HL-60 (cell line): ENCODE data around the gene RNU6-7.

Experiments
- POLR2AphosphoS5 ChIP-seq: IDR thresholded peaks from 2 replicates; pipeline ENCODE4 v1.6.1; 2012; ENCODE audit warnings: low read depth
- TF ChIP-seq, protein P1 (sequence below): IDR thresholded peaks from one replicate; pipeline ENCODE4 v1.5.1; 2011; ENCODE audit warnings: low read length, control low read depth, inconsistent platforms; ENCODE audit not compliant: insufficient read depth

DNA sequence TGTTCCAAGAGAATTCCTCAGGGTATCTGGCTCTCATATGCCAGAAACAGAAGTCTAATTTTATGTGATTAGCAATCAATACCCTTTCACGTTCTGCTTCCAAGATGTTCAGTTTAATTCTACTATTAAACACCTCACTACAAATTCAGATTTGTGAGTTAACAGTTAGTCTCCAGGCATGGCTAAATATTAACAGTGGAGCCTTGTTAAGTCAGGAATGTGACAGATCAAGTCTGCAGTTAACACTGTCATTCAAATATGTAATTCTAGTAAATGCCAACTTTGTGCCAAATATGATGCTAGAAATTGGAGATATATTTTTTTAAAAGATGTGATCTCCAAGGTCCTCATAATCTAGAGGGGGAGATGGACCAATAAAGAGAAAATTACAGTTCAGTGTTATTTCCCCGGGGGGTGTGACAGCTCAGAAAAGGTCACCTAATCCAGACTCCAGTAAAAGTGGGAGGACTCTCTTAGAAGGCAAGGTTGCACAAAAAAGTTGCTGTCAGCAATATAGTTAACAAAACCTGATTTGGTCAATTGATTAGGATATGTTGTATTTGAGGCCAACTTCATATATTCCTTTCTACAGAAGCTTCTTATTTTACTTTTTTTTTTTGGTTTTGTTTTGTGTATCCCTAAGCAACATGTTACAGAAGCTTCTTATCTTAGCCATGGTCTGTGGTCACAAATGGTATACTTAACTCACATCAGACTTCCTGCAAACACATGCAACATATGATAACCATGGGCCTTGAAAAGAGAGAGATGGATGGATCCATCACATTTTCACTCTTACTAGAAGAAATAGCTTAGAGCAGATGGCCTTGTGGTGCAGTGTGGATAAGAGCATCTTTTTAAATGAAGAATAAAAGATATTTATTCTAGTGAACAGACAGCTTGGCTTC lies 18.4 kb upstream of the RNU6-7 start:
- TF ChIP-seq, protein P1, sequence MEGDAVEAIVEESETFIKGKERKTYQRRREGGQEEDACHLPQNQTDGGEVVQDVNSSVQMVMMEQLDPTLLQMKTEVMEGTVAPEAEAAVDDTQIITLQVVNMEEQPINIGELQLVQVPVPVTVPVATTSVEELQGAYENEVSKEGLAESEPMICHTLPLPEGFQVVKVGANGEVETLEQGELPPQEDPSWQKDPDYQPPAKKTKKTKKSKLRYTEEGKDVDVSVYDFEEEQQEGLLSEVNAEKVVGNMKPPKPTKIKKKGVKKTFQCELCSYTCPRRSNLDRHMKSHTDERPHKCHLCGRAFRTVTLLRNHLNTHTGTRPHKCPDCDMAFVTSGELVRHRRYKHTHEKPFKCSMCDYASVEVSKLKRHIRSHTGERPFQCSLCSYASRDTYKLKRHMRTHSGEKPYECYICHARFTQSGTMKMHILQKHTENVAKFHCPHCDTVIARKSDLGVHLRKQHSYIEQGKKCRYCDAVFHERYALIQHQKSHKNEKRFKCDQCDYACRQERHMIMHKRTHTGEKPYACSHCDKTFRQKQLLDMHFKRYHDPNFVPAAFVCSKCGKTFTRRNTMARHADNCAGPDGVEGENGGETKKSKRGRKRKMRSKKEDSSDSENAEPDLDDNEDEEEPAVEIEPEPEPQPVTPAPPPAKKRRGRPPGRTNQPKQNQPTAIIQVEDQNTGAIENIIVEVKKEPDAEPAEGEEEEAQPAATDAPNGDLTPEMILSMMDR: no peak
- TF ChIP-seq POLR2AphosphoS5: no peak
